ENCODE results near the gene ATP6V1G2. TPM values are rescaled to one million over a fixed set of nuclear protein-coding genes. Genes with fewer than 3 reads are reported as not detected.

The ATP6V1G2 gene
- total RNA-seq, 6 experiments from 2014 or later: 2.9 to 4.1 (median 3.2) TPM

- H3K9me3 Mint-ChIP-seq: no peaks in the 10 kb centered on the region
- H3K4me3 Mint-ChIP-seq: peak overlapping the region; percentile 75
- peaks cover 4% of the 10 kb centered on the region; the same call in 1 of the 2 replicates for H3K36me3 Mint-ChIP-seq (ENCODE audit: low read depth)
- TF ChIP-seq, protein P1, sequence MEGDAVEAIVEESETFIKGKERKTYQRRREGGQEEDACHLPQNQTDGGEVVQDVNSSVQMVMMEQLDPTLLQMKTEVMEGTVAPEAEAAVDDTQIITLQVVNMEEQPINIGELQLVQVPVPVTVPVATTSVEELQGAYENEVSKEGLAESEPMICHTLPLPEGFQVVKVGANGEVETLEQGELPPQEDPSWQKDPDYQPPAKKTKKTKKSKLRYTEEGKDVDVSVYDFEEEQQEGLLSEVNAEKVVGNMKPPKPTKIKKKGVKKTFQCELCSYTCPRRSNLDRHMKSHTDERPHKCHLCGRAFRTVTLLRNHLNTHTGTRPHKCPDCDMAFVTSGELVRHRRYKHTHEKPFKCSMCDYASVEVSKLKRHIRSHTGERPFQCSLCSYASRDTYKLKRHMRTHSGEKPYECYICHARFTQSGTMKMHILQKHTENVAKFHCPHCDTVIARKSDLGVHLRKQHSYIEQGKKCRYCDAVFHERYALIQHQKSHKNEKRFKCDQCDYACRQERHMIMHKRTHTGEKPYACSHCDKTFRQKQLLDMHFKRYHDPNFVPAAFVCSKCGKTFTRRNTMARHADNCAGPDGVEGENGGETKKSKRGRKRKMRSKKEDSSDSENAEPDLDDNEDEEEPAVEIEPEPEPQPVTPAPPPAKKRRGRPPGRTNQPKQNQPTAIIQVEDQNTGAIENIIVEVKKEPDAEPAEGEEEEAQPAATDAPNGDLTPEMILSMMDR (IDR thresholded peaks at IDR 0.05): no peak
- H3K27ac Mint-ChIP-seq: peak overlapping the region; percentile 89
- peaks cover 58% of the 10 kb centered on the region for H3K4me1 Mint-ChIP-seq (ENCODE audit: low read depth)
- peaks cover 2% of the 10 kb centered on the region for H3K27me3 Mint-ChIP-seq (ENCODE audit: insufficient read depth)
- DNase-seq: peak; percentile 75
These were observed 50.8 kb downstream of the ATP6V1G2 start for GRCh38 chr6:31495580-31495979.

Other genes with a start within 250 kb of the ATP6V1G2 start
- 100 to 1,000 TPM in 4 of 6 experiments, 10 to 100 TPM in 2; 74.1 to 178 (median 162) TPM for gene HLA-B, start 189.4 kb downstream of the ATP6V1G2 start, total RNA-seq (2021; fragmentation: NEBNext Ultra II Directional; extraction: Animal tissue kit (Norgen Biotek cat#: 25700))
- 10 to 100 TPM; 14.7 to 24.0 (median 17.7) TPM for gene MICA, start 143.0 kb downstream of the ATP6V1G2 start, total RNA-seq (2021; fragmentation: NEBNext Ultra II Directional; extraction: Animal tissue kit (Norgen Biotek cat#: 25700))
- gene MICB, start 48.5 kb downstream of the ATP6V1G2 start, total RNA-seq (2021; fragmentation: NEBNext Ultra II Directional; extraction: Animal tissue kit (Norgen Biotek cat#: 25700)): 10 to 100 TPM; 16.0 to 26.0 (median 22.6) TPM
- gene MCCD1, start 17.6 kb downstream of the ATP6V1G2 start, total RNA-seq (2021; fragmentation: NEBNext Ultra II Directional; extraction: Animal tissue kit (Norgen Biotek cat#: 25700)): not detected
- 100 to 1,000 TPM; 312 to 380 (median 358) TPM for gene DDX39B, start 4.6 kb downstream of the ATP6V1G2 start, total RNA-seq (2021; fragmentation: NEBNext Ultra II Directional; extraction: Animal tissue kit (Norgen Biotek cat#: 25700))
- 10 to 100 TPM; 11.8 to 15.9 (median 13.6) TPM for gene NFKBIL1, start 1.0 kb upstream of the ATP6V1G2 start, total RNA-seq (2021; fragmentation: NEBNext Ultra II Directional; extraction: Animal tissue kit (Norgen Biotek cat#: 25700))
- not detected for gene LTA, start 25.7 kb upstream of the ATP6V1G2 start, total RNA-seq (2021; fragmentation: NEBNext Ultra II Directional; extraction: Animal tissue kit (Norgen Biotek cat#: 25700))
- under 1 TPM; 0.12 to 0.41 (median 0.23) TPM for gene TNF, start 29.0 kb upstream of the ATP6V1G2 start, total RNA-seq (2021; fragmentation: NEBNext Ultra II Directional; extraction: Animal tissue kit (Norgen Biotek cat#: 25700))
- gene LTB, start 35.8 kb upstream of the ATP6V1G2 start, total RNA-seq (2021; fragmentation: NEBNext Ultra II Directional; extraction: Animal tissue kit (Norgen Biotek cat#: 25700)): under 1 TPM in 1 of 6 experiments, not detected in 5; 0.38 TPM
- not detected for gene LST1, start 39.7 kb upstream of the ATP6V1G2 start, total RNA-seq (2021; fragmentation: NEBNext Ultra II Directional; extraction: Animal tissue kit (Norgen Biotek cat#: 25700))
- not detected for gene NCR3, start 46.4 kb upstream of the ATP6V1G2 start, total RNA-seq (2021; fragmentation: NEBNext Ultra II Directional; extraction: Animal tissue kit (Norgen Biotek cat#: 25700))
- gene AIF1, start 68.6 kb upstream of the ATP6V1G2 start, total RNA-seq (2021; fragmentation: NEBNext Ultra II Directional; extraction: Animal tissue kit (Norgen Biotek cat#: 25700)): not detected
- 100 to 1,000 TPM; 216 to 259 (median 231) TPM for gene PRRC2A, start 74.1 kb upstream of the ATP6V1G2 start, total RNA-seq (2021; fragmentation: NEBNext Ultra II Directional; extraction: Animal tissue kit (Norgen Biotek cat#: 25700))
- 100 to 1,000 TPM; 247 to 273 (median 262) TPM for gene BAG6, start 106.1 kb upstream of the ATP6V1G2 start, total RNA-seq (2021; fragmentation: NEBNext Ultra II Directional; extraction: Animal tissue kit (Norgen Biotek cat#: 25700))
- 1 to 10 TPM; 2.4 to 4.3 (median 2.8) TPM for gene APOM, start 109.3 kb upstream of the ATP6V1G2 start, total RNA-seq (2021; fragmentation: NEBNext Ultra II Directional; extraction: Animal tissue kit (Norgen Biotek cat#: 25700))
- 10 to 100 TPM; 13.4 to 16.2 (median 14.9) TPM for gene C6orf47, start 114.2 kb upstream of the ATP6V1G2 start, total RNA-seq (2021; fragmentation: NEBNext Ultra II Directional; extraction: Animal tissue kit (Norgen Biotek cat#: 25700))
- gene GPANK1, start 118.4 kb upstream of the ATP6V1G2 start, total RNA-seq (2021; fragmentation: NEBNext Ultra II Directional; extraction: Animal tissue kit (Norgen Biotek cat#: 25700)): 10 to 100 TPM; 11.6 to 14.9 (median 13.0) TPM
- 100 to 1,000 TPM; 200 to 255 (median 225) TPM for gene CSNK2B, start 119.5 kb upstream of the ATP6V1G2 start, total RNA-seq (2021; fragmentation: NEBNext Ultra II Directional; extraction: Animal tissue kit (Norgen Biotek cat#: 25700))
- 1 to 10 TPM; 4.6 to 6.0 (median 5.3) TPM for gene LY6G5B, start 123.4 kb upstream of the ATP6V1G2 start, total RNA-seq (2021; fragmentation: NEBNext Ultra II Directional; extraction: Animal tissue kit (Norgen Biotek cat#: 25700))
- gene LY6G5C, start 134.5 kb upstream of the ATP6V1G2 start, total RNA-seq (2021; fragmentation: NEBNext Ultra II Directional; extraction: Animal tissue kit (Norgen Biotek cat#: 25700)): 1 to 10 TPM; 2.2 to 2.9 (median 2.8) TPM
- 10 to 100 TPM; 27.4 to 39.6 (median 32.0) TPM for gene ABHD16A, start 156.7 kb upstream of the ATP6V1G2 start, total RNA-seq (2021; fragmentation: NEBNext Ultra II Directional; extraction: Animal tissue kit (Norgen Biotek cat#: 25700))
- not detected for gene LY6G6F, start 160.3 kb upstream of the ATP6V1G2 start, total RNA-seq (2021; fragmentation: NEBNext Ultra II Directional; extraction: Animal tissue kit (Norgen Biotek cat#: 25700))
- not detected for gene LY6G6D, start 168.7 kb upstream of the ATP6V1G2 start, total RNA-seq (2021; fragmentation: NEBNext Ultra II Directional; extraction: Animal tissue kit (Norgen Biotek cat#: 25700))
- not detected for gene LY6G6C, start 175.1 kb upstream of the ATP6V1G2 start, total RNA-seq (2021; fragmentation: NEBNext Ultra II Directional; extraction: Animal tissue kit (Norgen Biotek cat#: 25700))
- not detected for gene MPIG6B, start 176.8 kb upstream of the ATP6V1G2 start, total RNA-seq (2021; fragmentation: NEBNext Ultra II Directional; extraction: Animal tissue kit (Norgen Biotek cat#: 25700))
- 10 to 100 TPM; 44.0 to 47.8 (median 46.0) TPM for gene DDAH2, start 182.7 kb upstream of the ATP6V1G2 start, total RNA-seq (2021; fragmentation: NEBNext Ultra II Directional; extraction: Animal tissue kit (Norgen Biotek cat#: 25700))
- 100 to 1,000 TPM; 638 to 833 (median 745) TPM for gene CLIC1, start 189.9 kb upstream of the ATP6V1G2 start, total RNA-seq (2021; fragmentation: NEBNext Ultra II Directional; extraction: Animal tissue kit (Norgen Biotek cat#: 25700))
- gene MSH5, start 193.4 kb upstream of the ATP6V1G2 start, total RNA-seq (2021; fragmentation: NEBNext Ultra II Directional; extraction: Animal tissue kit (Norgen Biotek cat#: 25700)): 10 to 100 TPM in 4 of 6 experiments, 1 to 10 TPM in 2; 7.4 to 14.8 (median 12.6) TPM
- gene SAPCD1, start 216.0 kb upstream of the ATP6V1G2 start, total RNA-seq (2021; fragmentation: NEBNext Ultra II Directional; extraction: Animal tissue kit (Norgen Biotek cat#: 25700)): 1 to 10 TPM in 5 of 6 experiments, under 1 TPM in 1; 0.91 to 2.4 (median 1.3) TPM
- gene VWA7, start 230.7 kb upstream of the ATP6V1G2 start, total RNA-seq (2021; fragmentation: NEBNext Ultra II Directional; extraction: Animal tissue kit (Norgen Biotek cat#: 25700)): under 1 TPM; 0.24 to 0.83 (median 0.64) TPM
- gene VARS1, start 249.1 kb upstream of the ATP6V1G2 start, total RNA-seq (2021; fragmentation: NEBNext Ultra II Directional; extraction: Animal tissue kit (Norgen Biotek cat#: 25700)): 100 to 1,000 TPM; 117 to 144 (median 127) TPM